HepG2 (cell line): Measurements from ENCODE around the gene CEP97. TPM values are rescaled to one million over a fixed set of nuclear protein-coding genes. Genes with fewer than 3 reads are reported as not detected.

Source experiments
- BCL6 ChIP-seq: IDR thresholded peaks from 2 replicates; pipeline ENCODE4 v1.6.1; 2016; ENCODE audit warnings: missing genetic modification reagents, missing compliant biosample characterization
- CHD4 ChIP-seq: fragments of 200-600 bp; sonication (generic); IDR thresholded peaks from 2 replicates; pipeline ENCODE4 v1.7.0; 2017; ENCODE audit warnings: mild to moderate bottlenecking, low read length, borderline replicate concordance
- ESRRA ChIP-seq: sonication (generic); formaldehyde crosslinking; IDR thresholded peaks from 2 replicates; pipeline ENCODE4 v1.5.1; 2020; ENCODE audit warnings: mild to moderate bottlenecking, low read depth, missing genetic modification reagents
- ETV5 ChIP-seq: IDR thresholded peaks from 2 replicates; pipeline ENCODE4 v1.6.1; 2018; ENCODE audit warnings: missing biosample characterization, missing genetic modification reagents, inconsistent platforms, borderline replicate concordance
- NAIF1 ChIP-seq: sonication (generic); formaldehyde crosslinking; IDR thresholded peaks from 2 replicates; pipeline ENCODE4 v1.5.0; 2020; ENCODE audit warnings: mild to moderate bottlenecking, missing genetic modification reagents, borderline replicate concordance
- POLR2A ChIP-seq, 2 experiments: IDR thresholded peaks; 2 replicates each; pipeline ENCODE4 v1.6.1; 2011; ENCODE audit warnings: low read depth in 2 of 2, low read length in 2 of 2, mild to moderate bottlenecking in 1 of 2, moderate library complexity in 1 of 2; ENCODE audit not compliant: insufficient read depth in 1 of 2
- ZBTB2 ChIP-seq: sonication (generic); formaldehyde crosslinking; IDR thresholded peaks from 2 replicates; pipeline ENCODE4 v1.8.0; 2022; ENCODE audit warnings: low read depth, missing genetic modification reagents
- ZBTB38 ChIP-seq: sonication (generic); formaldehyde crosslinking; IDR thresholded peaks from 2 replicates; pipeline ENCODE4 v1.5.1; 2020; ENCODE audit warnings: mild to moderate bottlenecking, missing genetic modification reagents
- ZBTB39 ChIP-seq: sonication (generic); formaldehyde crosslinking; IDR thresholded peaks from 2 replicates; pipeline ENCODE4 v1.5.0; 2020; ENCODE audit warnings: missing genetic modification reagents
- ZNF335 ChIP-seq: sonication (generic); formaldehyde crosslinking; IDR thresholded peaks from 2 replicates; pipeline ENCODE4 v1.4.0; 2020; ENCODE audit warnings: missing genetic modification reagents
- ZNF556 ChIP-seq: sonication (generic); formaldehyde crosslinking; IDR thresholded peaks from 2 replicates; pipeline ENCODE4 v1.4.0; 2020; ENCODE audit warnings: mild to moderate bottlenecking, missing genetic modification reagents, borderline replicate concordance
- ZNF713 ChIP-seq: sonication (generic); formaldehyde crosslinking; IDR thresholded peaks from 2 replicates; pipeline ENCODE4 v1.4.0; 2020; ENCODE audit warnings: mild to moderate bottlenecking, missing genetic modification reagents
- polyA plus RNA-seq, 8 experiments: library from polyadenylated mRNA; depleted of rRNA in 3 of 8; stranded (reverse) in 7 of 8; unstranded in 1 of 8; fragments of >200 nt; fragmentation: Illumina TruSeq in 4 of 8; extraction: Trizol in 4 of 8; gene quantifications; 2 replicates each; pipeline versions ENCODE4 v1.2.1 to v1.2.3, GENCODE V29; 2011 to 2016; ENCODE audit warnings: low read depth in 4 of 8, missing spikeins in 1 of 8, mixed read lengths in 1 of 8; ENCODE audit not compliant: insufficient read depth in 1 of 8
- total RNA-seq, 5 experiments: library from RNA; depleted of rRNA; stranded (reverse); fragments of >200 nt; fragmentation: Illumina TruSeq; extraction: Trizol; gene quantifications; 2 replicates each; pipeline ENCODE4 v1.2.3, GENCODE V29; 2016; ENCODE audit warnings: low read depth in 1 of 5
- TF ChIP-seq, protein P1 (sequence below): sonication (generic); formaldehyde crosslinking; IDR thresholded peaks from 2 replicates; pipeline ENCODE4 v1.9.0; 2021; ENCODE audit warnings: missing genetic modification reagents, borderline replicate concordance
- TF ChIP-seq, protein P2 (sequence below): sonication (generic); formaldehyde crosslinking; IDR thresholded peaks from 2 replicates; pipeline ENCODE4 v1.4.0; 2020; ENCODE audit warnings: mild to moderate bottlenecking, missing genetic modification reagents
- TF ChIP-seq, protein P3 (sequence below): sonication (generic); formaldehyde crosslinking; IDR thresholded peaks from 2 replicates; pipeline ENCODE4 v1.4.0; 2020; ENCODE audit warnings: mild to moderate bottlenecking, missing genetic modification reagents, borderline replicate concordance

Gene CEP97
- total and polyA plus RNA-seq, 2 of the 13 experiments (the other 11 are each of a cell fraction or from before 2014, with no cell fraction given): 0.99 to 6.5 TPM

GRCh38 chr3:101676216-101676764 is 48.1 kb upstream of the CEP97 start (continued):
- TF ChIP-seq ZBTB2 (peak; percentile 58; the same call in 1 of the 2 replicates), ZNF556 (CRISPR knock-in tag) (no peak), ESRRA (CRISPR knock-in tag) (no peak), NAIF1 (CRISPR knock-in tag) (no peak), ZNF335 (no peak), CHD4 (no peak), BCL6 (CRISPR knock-in tag) (0 out of 2 replicates have a peak, but pooled peaks have one; percentile 12), POLR2A (IDR thresholded peaks at IDR 0.05; ENCODE audit: insufficient read depth in 1 of 2, low read depth in 2 of 2, low read length in 2 of 2) (peak; percentile 48 to 69; a peak in 3 of 4 replicates), ZBTB39 (CRISPR knock-in tag) (no peak), ZBTB38 (CRISPR knock-in tag) (no peak; the same call in 1 of the 2 replicates), ETV5 (CRISPR knock-in tag) (peak; percentile 13; the same call in 1 of the 2 replicates), ZNF713 (CRISPR knock-in tag) (no peak)
- TF ChIP-seq, protein P1, sequence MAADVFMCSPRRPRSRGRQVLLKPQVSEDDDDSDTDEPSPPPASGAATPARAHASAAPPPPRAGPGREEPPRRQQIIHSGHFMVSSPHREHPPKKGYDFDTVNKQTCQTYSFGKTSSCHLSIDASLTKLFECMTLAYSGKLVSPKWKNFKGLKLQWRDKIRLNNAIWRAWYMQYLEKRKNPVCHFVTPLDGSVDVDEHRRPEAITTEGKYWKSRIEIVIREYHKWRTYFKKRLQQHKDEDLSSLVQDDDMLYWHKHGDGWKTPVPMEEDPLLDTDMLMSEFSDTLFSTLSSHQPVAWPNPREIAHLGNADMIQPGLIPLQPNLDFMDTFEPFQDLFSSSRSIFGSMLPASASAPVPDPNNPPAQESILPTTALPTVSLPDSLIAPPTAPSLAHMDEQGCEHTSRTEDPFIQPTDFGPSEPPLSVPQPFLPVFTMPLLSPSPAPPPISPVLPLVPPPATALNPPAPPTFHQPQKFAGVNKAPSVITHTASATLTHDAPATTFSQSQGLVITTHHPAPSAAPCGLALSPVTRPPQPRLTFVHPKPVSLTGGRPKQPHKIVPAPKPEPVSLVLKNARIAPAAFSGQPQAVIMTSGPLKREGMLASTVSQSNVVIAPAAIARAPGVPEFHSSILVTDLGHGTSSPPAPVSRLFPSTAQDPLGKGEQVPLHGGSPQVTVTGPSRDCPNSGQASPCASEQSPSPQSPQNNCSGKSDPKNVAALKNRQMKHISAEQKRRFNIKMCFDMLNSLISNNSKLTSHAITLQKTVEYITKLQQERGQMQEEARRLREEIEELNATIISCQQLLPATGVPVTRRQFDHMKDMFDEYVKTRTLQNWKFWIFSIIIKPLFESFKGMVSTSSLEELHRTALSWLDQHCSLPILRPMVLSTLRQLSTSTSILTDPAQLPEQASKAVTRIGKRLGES (CRISPR knock-in tag): no peak
- TF ChIP-seq, protein P2, sequence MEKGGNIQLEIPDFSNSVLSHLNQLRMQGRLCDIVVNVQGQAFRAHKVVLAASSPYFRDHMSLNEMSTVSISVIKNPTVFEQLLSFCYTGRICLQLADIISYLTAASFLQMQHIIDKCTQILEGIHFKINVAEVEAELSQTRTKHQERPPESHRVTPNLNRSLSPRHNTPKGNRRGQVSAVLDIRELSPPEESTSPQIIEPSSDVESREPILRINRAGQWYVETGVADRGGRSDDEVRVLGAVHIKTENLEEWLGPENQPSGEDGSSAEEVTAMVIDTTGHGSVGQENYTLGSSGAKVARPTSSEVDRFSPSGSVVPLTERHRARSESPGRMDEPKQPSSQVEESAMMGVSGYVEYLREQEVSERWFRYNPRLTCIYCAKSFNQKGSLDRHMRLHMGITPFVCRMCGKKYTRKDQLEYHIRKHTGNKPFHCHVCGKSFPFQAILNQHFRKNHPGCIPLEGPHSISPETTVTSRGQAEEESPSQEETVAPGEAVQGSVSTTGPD (CRISPR knock-in tag): no peak
- TF ChIP-seq, protein P3, sequence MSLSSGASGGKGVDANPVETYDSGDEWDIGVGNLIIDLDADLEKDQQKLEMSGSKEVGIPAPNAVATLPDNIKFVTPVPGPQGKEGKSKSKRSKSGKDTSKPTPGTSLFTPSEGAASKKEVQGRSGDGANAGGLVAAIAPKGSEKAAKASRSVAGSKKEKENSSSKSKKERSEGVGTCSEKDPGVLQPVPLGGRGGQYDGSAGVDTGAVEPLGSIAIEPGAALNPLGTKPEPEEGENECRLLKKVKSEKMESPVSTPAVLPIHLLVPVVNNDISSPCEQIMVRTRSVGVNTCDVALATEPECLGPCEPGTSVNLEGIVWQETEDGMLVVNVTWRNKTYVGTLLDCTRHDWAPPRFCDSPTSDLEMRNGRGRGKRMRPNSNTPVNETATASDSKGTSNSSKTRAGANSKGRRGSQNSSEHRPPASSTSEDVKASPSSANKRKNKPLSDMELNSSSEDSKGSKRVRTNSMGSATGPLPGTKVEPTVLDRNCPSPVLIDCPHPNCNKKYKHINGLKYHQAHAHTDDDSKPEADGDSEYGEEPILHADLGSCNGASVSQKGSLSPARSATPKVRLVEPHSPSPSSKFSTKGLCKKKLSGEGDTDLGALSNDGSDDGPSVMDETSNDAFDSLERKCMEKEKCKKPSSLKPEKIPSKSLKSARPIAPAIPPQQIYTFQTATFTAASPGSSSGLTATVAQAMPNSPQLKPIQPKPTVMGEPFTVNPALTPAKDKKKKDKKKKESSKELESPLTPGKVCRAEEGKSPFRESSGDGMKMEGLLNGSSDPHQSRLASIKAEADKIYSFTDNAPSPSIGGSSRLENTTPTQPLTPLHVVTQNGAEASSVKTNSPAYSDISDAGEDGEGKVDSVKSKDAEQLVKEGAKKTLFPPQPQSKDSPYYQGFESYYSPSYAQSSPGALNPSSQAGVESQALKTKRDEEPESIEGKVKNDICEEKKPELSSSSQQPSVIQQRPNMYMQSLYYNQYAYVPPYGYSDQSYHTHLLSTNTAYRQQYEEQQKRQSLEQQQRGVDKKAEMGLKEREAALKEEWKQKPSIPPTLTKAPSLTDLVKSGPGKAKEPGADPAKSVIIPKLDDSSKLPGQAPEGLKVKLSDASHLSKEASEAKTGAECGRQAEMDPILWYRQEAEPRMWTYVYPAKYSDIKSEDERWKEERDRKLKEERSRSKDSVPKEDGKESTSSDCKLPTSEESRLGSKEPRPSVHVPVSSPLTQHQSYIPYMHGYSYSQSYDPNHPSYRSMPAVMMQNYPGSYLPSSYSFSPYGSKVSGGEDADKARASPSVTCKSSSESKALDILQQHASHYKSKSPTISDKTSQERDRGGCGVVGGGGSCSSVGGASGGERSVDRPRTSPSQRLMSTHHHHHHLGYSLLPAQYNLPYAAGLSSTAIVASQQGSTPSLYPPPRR (CRISPR knock-in tag): peak; percentile 8; the same call in 1 of the 2 replicates
